ENCODE measurements around the gene VRK3. TPM values are rescaled to one million over a fixed set of nuclear protein-coding genes. Genes with fewer than 3 reads are reported as not detected.

Gene VRK3
- total and polyA plus RNA-seq, 2 donors (not counting 1 experiment from before 2014, with no cell fraction given) = 58.5 to 123 TPM

DNA sequence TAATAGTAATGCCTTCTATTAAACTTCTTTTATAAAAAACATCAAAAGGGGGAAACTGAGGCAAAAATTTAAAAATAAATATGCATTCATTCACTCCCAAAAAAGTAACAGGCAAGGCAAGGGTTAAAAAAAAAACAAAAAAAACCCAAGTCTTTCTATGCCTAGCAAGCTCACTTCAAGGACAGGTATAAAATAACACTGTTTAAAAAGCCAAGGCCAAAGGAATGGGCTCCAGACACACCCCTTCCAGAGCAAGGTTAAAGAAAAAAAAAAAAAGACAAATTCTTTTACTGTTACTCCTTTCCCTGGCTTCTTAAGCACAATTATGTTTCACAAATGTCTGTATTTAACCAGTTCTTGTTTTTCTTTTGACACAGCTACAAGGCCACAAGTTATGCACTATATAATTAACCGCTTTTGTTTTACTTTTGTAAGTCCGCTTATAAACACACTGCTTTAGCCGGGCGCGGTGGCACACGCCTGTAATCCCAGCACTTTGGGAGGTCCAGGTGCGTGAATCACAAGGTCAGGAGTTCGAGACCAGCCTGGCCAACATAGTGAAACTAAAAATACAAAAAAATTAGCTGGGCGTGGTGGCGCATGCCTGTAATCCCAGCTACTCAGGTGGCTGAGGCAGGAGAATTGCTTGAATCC is 67.8 kb downstream of the VRK3 start:
- H3K9me3 ChIP-seq (ENCODE audit: control extremely low read depth in 1 of 3, control insufficient read depth in 2 of 3, insufficient read depth in 1 of 3, low read length in 2 of 3) = peaks cover 0 to 5% (median 0%) of the 10 kb centered on the region in 3 donors
- intact Hi-C loops (cut with micrococcal nuclease) = no loop called here
- no peak overlapping the region for H3K4me3 Mint-ChIP-seq
- no peak overlapping the region for H3K9ac ChIP-seq (ENCODE audit: low read length)
- peaks cover 13% of the 10 kb centered on the region for H3K4me1 Mint-ChIP-seq
- no peak overlapping the region for H3K4me2 ChIP-seq (replicated peaks; ENCODE audit: low read depth, low read length, poor library complexity, severe bottlenecking)
- H3K9me3 Mint-ChIP-seq (ENCODE audit: insufficient read depth) = no peaks in the 10 kb centered on the region
- H3K27me3 Mint-ChIP-seq = peaks cover 29% of the 10 kb centered on the region
- peaks cover 3 to 8% of the 10 kb centered on the region in 2 donors for H3K4me1 ChIP-seq (ENCODE audit: control insufficient read depth in 2 of 2, insufficient read depth in 2 of 2, low read length in 2 of 2)
- H3K4me3 ChIP-seq (ENCODE audit: control extremely low read depth in 1 of 5, extremely low read depth in 1 of 5, insufficient read depth in 1 of 5, low read depth in 2 of 5, low read length in 4 of 5) = no peak overlapping the region
- ATAC-seq (ENCODE audit: low read depth) (no peak), DNase-seq (no peak)
- H3K27ac Mint-ChIP-seq = no peak overlapping the region
- TF ChIP-seq, protein P1, sequence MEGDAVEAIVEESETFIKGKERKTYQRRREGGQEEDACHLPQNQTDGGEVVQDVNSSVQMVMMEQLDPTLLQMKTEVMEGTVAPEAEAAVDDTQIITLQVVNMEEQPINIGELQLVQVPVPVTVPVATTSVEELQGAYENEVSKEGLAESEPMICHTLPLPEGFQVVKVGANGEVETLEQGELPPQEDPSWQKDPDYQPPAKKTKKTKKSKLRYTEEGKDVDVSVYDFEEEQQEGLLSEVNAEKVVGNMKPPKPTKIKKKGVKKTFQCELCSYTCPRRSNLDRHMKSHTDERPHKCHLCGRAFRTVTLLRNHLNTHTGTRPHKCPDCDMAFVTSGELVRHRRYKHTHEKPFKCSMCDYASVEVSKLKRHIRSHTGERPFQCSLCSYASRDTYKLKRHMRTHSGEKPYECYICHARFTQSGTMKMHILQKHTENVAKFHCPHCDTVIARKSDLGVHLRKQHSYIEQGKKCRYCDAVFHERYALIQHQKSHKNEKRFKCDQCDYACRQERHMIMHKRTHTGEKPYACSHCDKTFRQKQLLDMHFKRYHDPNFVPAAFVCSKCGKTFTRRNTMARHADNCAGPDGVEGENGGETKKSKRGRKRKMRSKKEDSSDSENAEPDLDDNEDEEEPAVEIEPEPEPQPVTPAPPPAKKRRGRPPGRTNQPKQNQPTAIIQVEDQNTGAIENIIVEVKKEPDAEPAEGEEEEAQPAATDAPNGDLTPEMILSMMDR (IDR thresholded peaks at IDR 0.05) = no peak
- no peak for TF ChIP-seq EZH2 (IDR thresholded peaks at IDR 0.05; ENCODE audit: borderline replicate concordance, insufficient read depth, low read depth, low read length, poor library complexity, severe bottlenecking)
- POLR2A ChIA-PET = no interaction called here
- CTCF ChIA-PET = interaction anchor here (0.7 kb wide), 1 partner anchor 19 kb away, joined by 3 read pairs; no protein-coding TSS in a partner anchor
- H3K27me3 ChIP-seq (replicated peaks in 1 of 4; ENCODE audit: control extremely low read depth in 1 of 4, control insufficient read depth in 3 of 4, insufficient read depth in 4 of 4, low read length in 3 of 4) = peaks cover 0 to 4% (median 0%) of the 10 kb centered on the region in 4 experiments
- H2AFZ ChIP-seq (ENCODE audit: insufficient read depth, low read depth, low read length, poor library complexity, severe bottlenecking) = no peak overlapping the region
- H3K79me2 ChIP-seq (ENCODE audit: control insufficient read depth, insufficient read depth, low read length) = no peaks in the 10 kb centered on the region
- no peak overlapping the region for H3K27ac ChIP-seq (ENCODE audit: low read length in 2 of 2)
- WGBS (ENCODE audit: insufficient coverage) = 90% methylated on average over 10 of the region's 10 CpGs
- H4K20me1 ChIP-seq (ENCODE audit: control insufficient read depth, insufficient read depth, low read length, poor library complexity, severe bottlenecking) = no peaks in the 10 kb centered on the region
- H3K36me3 ChIP-seq (replicated peaks in 1 of 2; ENCODE audit: control extremely low read depth in 1 of 2, control insufficient read depth in 1 of 2, extremely low read depth in 1 of 2, insufficient read depth in 2 of 2, low read length in 1 of 2) = no peaks in the 10 kb centered on the region

DNA sequence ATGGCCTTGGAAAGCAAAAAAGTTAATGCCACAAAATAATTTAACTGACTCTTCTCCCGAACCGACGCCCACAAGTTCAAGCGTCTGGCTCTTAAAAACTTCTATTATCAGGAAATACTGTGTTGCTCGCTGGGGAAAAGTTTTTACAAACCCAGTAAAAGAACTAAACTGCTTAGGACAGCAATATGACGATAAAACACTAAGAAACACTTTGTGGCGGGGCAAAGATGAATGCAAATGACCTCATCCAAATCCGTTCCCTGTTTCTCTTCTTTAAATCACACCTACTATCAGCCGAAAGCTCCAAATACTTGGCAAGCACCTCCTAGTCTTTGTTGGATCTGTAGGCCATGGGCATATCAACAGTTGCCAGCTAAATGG is 69.1 kb downstream of the VRK3 start:
- CTCF ChIA-PET = no interaction called here
- WGBS (ENCODE audit: insufficient coverage) = 100% methylated on average over 5 of the region's 9 CpGs
- intact Hi-C loops (cut with micrococcal nuclease) = no loop called here
- Mint-ChIP-seq H3K9me3 (ENCODE audit: insufficient read depth) (no peaks in the 10 kb centered on the region), H3K27me3 (peaks cover 31% of the 10 kb centered on the region), H3K4me1 (peaks cover 13% of the 10 kb centered on the region), H3K4me3 (no peak overlapping the region), H3K27ac (no peak overlapping the region)
- no peak overlapping the region for H3K9ac ChIP-seq (ENCODE audit: low read length)
- TF ChIP-seq, protein P1 (IDR thresholded peaks at IDR 0.05) = no peak
- TF ChIP-seq EZH2 (IDR thresholded peaks at IDR 0.05; ENCODE audit: borderline replicate concordance, insufficient read depth, low read depth, low read length, poor library complexity, severe bottlenecking) = no peak
- H3K4me2 ChIP-seq (replicated peaks; ENCODE audit: low read depth, low read length, poor library complexity, severe bottlenecking) = no peak overlapping the region
- POLR2A ChIA-PET = no interaction called here
- H3K9me3 ChIP-seq (ENCODE audit: control extremely low read depth in 1 of 3, control insufficient read depth in 2 of 3, insufficient read depth in 1 of 3, low read length in 2 of 3) = peaks cover 0 to 1% (median 0%) of the 10 kb centered on the region in 3 donors
- DNase-seq (no peak), ATAC-seq (ENCODE audit: low read depth) (no peak)
- peaks cover 0 to 13% (median 0%) of the 10 kb centered on the region in 4 experiments for H3K27me3 ChIP-seq (replicated peaks in 1 of 4; ENCODE audit: control extremely low read depth in 1 of 4, control insufficient read depth in 3 of 4, insufficient read depth in 4 of 4, low read length in 3 of 4)
- no peaks in the 10 kb centered on the region for H3K79me2 ChIP-seq (ENCODE audit: control insufficient read depth, insufficient read depth, low read length)
- no peaks in the 10 kb centered on the region for H4K20me1 ChIP-seq (ENCODE audit: control insufficient read depth, insufficient read depth, low read length, poor library complexity, severe bottlenecking)
- H3K4me3 ChIP-seq (ENCODE audit: control extremely low read depth in 1 of 5, extremely low read depth in 1 of 5, insufficient read depth in 1 of 5, low read depth in 2 of 5, low read length in 4 of 5) = no peak overlapping the region
- H3K27ac ChIP-seq (ENCODE audit: low read length in 2 of 2) = no peak overlapping the region
- H2AFZ ChIP-seq (ENCODE audit: insufficient read depth, low read depth, low read length, poor library complexity, severe bottlenecking) = no peak overlapping the region
- no peaks in the 10 kb centered on the region for H3K36me3 ChIP-seq (replicated peaks in 1 of 2; ENCODE audit: control extremely low read depth in 1 of 2, control insufficient read depth in 1 of 2, extremely low read depth in 1 of 2, insufficient read depth in 2 of 2, low read length in 1 of 2)
- peaks cover 3 to 8% of the 10 kb centered on the region in 2 donors for H3K4me1 ChIP-seq (ENCODE audit: control insufficient read depth in 2 of 2, insufficient read depth in 2 of 2, low read length in 2 of 2)
